HepG2 (cell line): ENCODE data around the gene MRPL43. TPM values are rescaled to one million over a fixed set of nuclear protein-coding genes. Genes with fewer than 3 reads are reported as not detected.
A peak's percentile ranks its signal among the peaks of the same experiment; 100 is the strongest.

Experiments used
- ARID3A ChIP-seq: IDR thresholded peaks from 2 replicates; pipeline ENCODE4 v1.6.1; 2012; ENCODE audit warnings: low read depth, low read length, improper control_type of control experiment
- HNF4A ChIP-seq: sonication (generic); formaldehyde crosslinking; IDR thresholded peaks from 2 replicates; pipeline ENCODE4 v1.4.0; 2020; ENCODE audit warnings: missing genetic modification reagents
- IKZF4 ChIP-seq: sonication (generic); formaldehyde crosslinking; IDR thresholded peaks from 2 replicates; pipeline ENCODE4 v1.5.1; 2020; ENCODE audit warnings: borderline replicate concordance, mild to moderate bottlenecking, low read depth, missing genetic modification reagents; ENCODE audit errors: not compliant biosample characterization
- PLSCR1 ChIP-seq: sonication (generic); formaldehyde crosslinking; IDR thresholded peaks from 2 replicates; pipeline ENCODE4 v1.5.0; 2020; ENCODE audit warnings: missing genetic modification reagents, mild to moderate bottlenecking, borderline replicate concordance
- POLR2AphosphoS5 ChIP-seq: IDR thresholded peaks from 2 replicates; pipeline ENCODE4 v1.6.1; 2012; ENCODE audit warnings: low read depth, low read length
- RFXANK ChIP-seq: IDR thresholded peaks from 2 replicates; pipeline ENCODE4 v1.6.1; 2016
- SAP130 ChIP-seq: IDR thresholded peaks from 2 replicates; pipeline ENCODE4 v1.6.1; 2016; ENCODE audit warnings: low read depth
- TRAFD1 ChIP-seq: sonication (generic); formaldehyde crosslinking; IDR thresholded peaks from 2 replicates; pipeline ENCODE4 v1.5.1; 2020; ENCODE audit warnings: missing genetic modification reagents, mild to moderate bottlenecking, borderline replicate concordance
- ZHX2 ChIP-seq, 2 experiments: sonication (generic) in 1 of 2; formaldehyde crosslinking in 1 of 2; IDR thresholded peaks; 2 replicates each; pipeline versions ENCODE4 v1.6.1 to v1.9.0; 2014 to 2022; ENCODE audit warnings: antibody characterized with exemption in 1 of 2, borderline replicate concordance in 1 of 2, inconsistent platforms in 1 of 2, low read depth in 1 of 2, missing genetic modification reagents in 1 of 2
- ZNF382 ChIP-seq: sonication (generic); formaldehyde crosslinking; IDR thresholded peaks from 2 replicates; pipeline ENCODE4 v1.5.0; 2020; ENCODE audit warnings: missing genetic modification reagents, mild to moderate bottlenecking, borderline replicate concordance
- ZNF724P ChIP-seq: sonication (generic); formaldehyde crosslinking; IDR thresholded peaks from 2 replicates; pipeline ENCODE4 v1.8.0; 2022; ENCODE audit warnings: missing genetic modification reagents, borderline replicate concordance
- ZNF782 ChIP-seq: sonication (generic); formaldehyde crosslinking; IDR thresholded peaks from 2 replicates; pipeline ENCODE4 v1.4.0; 2020; ENCODE audit warnings: missing genetic modification reagents, mild to moderate bottlenecking, borderline replicate concordance
- polyA plus RNA-seq, 8 experiments: library from polyadenylated mRNA; depleted of rRNA in 3 of 8; stranded (reverse) in 7 of 8; unstranded in 1 of 8; fragments of >200 nt; fragmentation: Illumina TruSeq in 4 of 8; extraction: Trizol in 4 of 8; gene quantifications; 2 replicates each; pipeline versions ENCODE4 v1.2.1 to v1.2.3, GENCODE V29; 2011 to 2016; ENCODE audit warnings: low read depth in 4 of 8, missing spikeins in 1 of 8, mixed read lengths in 1 of 8; ENCODE audit not compliant: insufficient read depth in 1 of 8
- total RNA-seq, 5 experiments: library from RNA; depleted of rRNA; stranded (reverse); fragments of >200 nt; fragmentation: Illumina TruSeq; extraction: Trizol; gene quantifications; 2 replicates each; pipeline ENCODE4 v1.2.3, GENCODE V29; 2016; ENCODE audit warnings: low read depth in 1 of 5

MRPL43 gene
- total and polyA plus RNA-seq, 2 of the 13 experiments (the other 11 are each of a cell fraction or from before 2014, with no cell fraction given), result 71.0 to 73.7 TPM

GRCh38 chr10:100972115-100972903 lies 15.0 kb downstream of the MRPL43 start (continued):
- TF ChIP-seq TRAFD1 (CRISPR knock-in tag), result no peak
- TF ChIP-seq POLR2AphosphoS5, result peak; percentile 30; the same call in 1 of the 2 replicates
- no peak for TF ChIP-seq ZNF382
- TF ChIP-seq PLSCR1 (CRISPR knock-in tag), result no peak
- TF ChIP-seq IKZF4 (CRISPR knock-in tag), result no peak
- TF ChIP-seq ARID3A, result no peak
- no peak for TF ChIP-seq ZNF724P
- no peak for TF ChIP-seq SAP130
- no peak for TF ChIP-seq ZHX2 (IDR thresholded peaks at IDR 0.05; ENCODE audit: low read depth)
- no peak for TF ChIP-seq ZHX2 (CRISPR knock-in tag; IDR thresholded peaks at IDR 0.05; ENCODE audit: borderline replicate concordance)
- no peak for TF ChIP-seq RFXANK (CRISPR knock-in tag)
- TF ChIP-seq HNF4A, result peak; percentile 64
- TF ChIP-seq ZNF782 (CRISPR knock-in tag), result no peak
